Ishikawa (cell line): ENCODE data around the gene P2RY12.

Experiments
- CEBPB ChIP-seq: IDR thresholded peaks from 2 replicates; pipeline ENCODE4 v1.6.1; 2012
- CREB1 ChIP-seq: IDR thresholded peaks from 2 replicates; pipeline ENCODE4 v1.6.1; 2012; ENCODE audit warnings: low read depth
- EGR1 ChIP-seq: IDR thresholded peaks from 2 replicates; pipeline ENCODE4 v1.6.1; 2012
- EP300 ChIP-seq: IDR thresholded peaks from 2 replicates; pipeline ENCODE4 v1.6.1; 2012; ENCODE audit warnings: borderline replicate concordance
- FOXM1 ChIP-seq: IDR thresholded peaks from 2 replicates; pipeline ENCODE4 v1.6.1; 2012; ENCODE audit warnings: low read depth, borderline replicate concordance
- MAX ChIP-seq: IDR thresholded peaks from 2 replicates; pipeline ENCODE4 v1.6.1; 2012
- NFIC ChIP-seq: IDR thresholded peaks from 2 replicates; pipeline ENCODE4 v1.6.1; 2012
- RAD21 ChIP-seq: IDR thresholded peaks from 2 replicates; pipeline ENCODE4 v1.6.1; 2012; ENCODE audit warnings: low read depth
- REST ChIP-seq: IDR thresholded peaks from 2 replicates; pipeline ENCODE4 v1.6.1; 2012; ENCODE audit warnings: low read depth, mild to moderate bottlenecking
- TAF1 ChIP-seq: IDR thresholded peaks from 2 replicates; pipeline ENCODE4 v1.6.1; 2012; ENCODE audit warnings: low read depth, mild to moderate bottlenecking
- TCF12 ChIP-seq: IDR thresholded peaks from 2 replicates; pipeline ENCODE4 v1.6.1; 2012; ENCODE audit warnings: low read depth
- TEAD4 ChIP-seq: IDR thresholded peaks from 2 replicates; pipeline ENCODE4 v1.6.1; 2012
- USF1 ChIP-seq: IDR thresholded peaks from 2 replicates; pipeline ENCODE4 v1.6.1; 2012
- YY1 ChIP-seq: IDR thresholded peaks from 2 replicates; pipeline ENCODE4 v1.6.1; 2012; ENCODE audit warnings: low read depth
- ZBTB7A ChIP-seq: IDR thresholded peaks from 2 replicates; pipeline ENCODE4 v1.6.1; 2012; ENCODE audit warnings: low read depth

The P2RY12 gene

GRCh38 chr3:151419806-151420205 lies 35.3 kb upstream of the P2RY12 start:
- TF ChIP-seq NFIC (no peak), MAX (no peak), YY1 (no peak), FOXM1 (no peak), EGR1 (no peak), CEBPB (no peak), EP300 (no peak), TCF12 (no peak), TAF1 (no peak), TEAD4 (no peak), CREB1 (no peak), USF1 (no peak), ZBTB7A (no peak)

DNA sequence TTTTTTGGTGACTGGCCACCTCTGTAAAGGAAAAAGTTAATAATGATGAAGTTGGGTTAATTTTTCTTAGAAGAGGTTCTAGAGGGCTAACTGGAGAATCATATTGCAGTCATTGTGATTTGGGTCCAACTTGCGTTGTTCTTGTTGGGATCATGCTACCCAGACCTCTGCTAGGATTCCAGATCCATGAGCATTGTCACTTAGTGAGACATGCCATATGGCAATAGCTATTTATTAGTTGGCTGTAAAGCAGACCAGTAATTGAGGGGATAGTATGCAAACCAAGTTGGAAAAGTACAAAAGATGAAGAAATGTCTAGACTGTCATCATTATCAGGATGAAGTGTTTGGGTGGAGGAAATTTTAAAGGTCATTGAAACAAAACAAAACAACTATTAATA lies 30.7 kb upstream of the P2RY12 start:
- TF ChIP-seq ZBTB7A (no peak), TCF12 (no peak), EP300 (no peak), FOXM1 (no peak), TEAD4 (no peak), CREB1 (no peak), RAD21 (no peak)

DNA sequence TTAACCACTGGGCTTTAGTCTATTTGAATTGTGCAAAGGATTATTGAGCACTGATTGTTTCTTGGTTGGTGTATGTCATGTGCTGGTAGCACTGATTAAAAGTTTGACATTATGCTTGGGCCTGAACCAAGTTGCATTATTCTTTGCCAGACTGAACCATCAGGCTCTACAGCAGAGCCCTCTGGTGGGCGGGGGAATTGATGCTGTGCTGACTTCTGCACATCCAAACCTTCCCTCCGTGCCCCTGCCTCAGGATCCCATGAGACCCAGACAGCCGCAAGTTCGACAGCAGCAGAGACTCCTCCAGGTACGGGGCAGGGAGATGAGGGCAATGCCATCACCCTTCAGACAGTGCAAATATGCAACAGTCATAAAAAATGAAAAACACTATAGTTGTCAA lies 28.4 kb upstream of the P2RY12 start:
- TF ChIP-seq TAF1 (no peak), TCF12 (no peak), ZBTB7A (no peak), CEBPB (no peak), REST (no peak), EGR1 (no peak), FOXM1 (no peak), NFIC (no peak), EP300 (no peak), USF1 (no peak), RAD21 (no peak), YY1 (no peak), MAX (no peak), TEAD4 (no peak), CREB1 (no peak)

DNA sequence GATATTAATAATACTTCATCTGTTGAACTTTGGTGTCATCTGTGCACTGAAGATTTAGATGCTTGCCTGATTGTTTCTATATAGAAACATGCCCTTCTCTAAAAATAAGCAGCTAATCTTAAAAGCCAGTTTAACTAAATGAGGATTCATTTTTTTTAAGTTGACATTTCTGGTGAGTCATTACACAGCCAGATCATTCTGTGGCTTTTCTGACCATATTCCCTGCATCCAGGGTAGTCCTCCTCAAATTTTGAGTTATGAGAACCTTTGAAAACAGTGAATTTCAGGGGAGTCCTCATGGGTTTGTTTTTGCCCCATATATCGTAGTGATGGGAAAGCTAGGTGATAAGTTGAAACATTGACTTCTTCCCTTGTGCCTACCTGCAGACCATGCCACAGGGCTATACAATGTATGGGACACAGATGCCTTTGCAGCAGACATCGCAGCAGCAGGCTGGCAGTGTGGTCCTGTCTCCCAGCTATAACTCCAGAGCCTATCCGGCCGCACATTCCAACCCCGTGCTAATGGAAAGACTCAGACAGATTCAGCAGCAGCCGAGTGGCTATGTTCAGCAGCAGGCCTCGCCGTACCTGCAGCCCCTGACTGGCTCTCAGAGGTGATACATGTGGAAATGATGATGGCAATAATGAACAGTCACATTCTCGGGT lies 26.5 kb upstream of the P2RY12 start:
- no peak for TF ChIP-seq FOXM1

GRCh38 chr3:151407928-151408327 lies 23.4 kb upstream of the P2RY12 start:
- TF ChIP-seq EGR1 = no peak
- no peak for TF ChIP-seq USF1
- TF ChIP-seq MAX = no peak
- TF ChIP-seq ZBTB7A = no peak
- no peak for TF ChIP-seq FOXM1
- TF ChIP-seq TCF12 = no peak
- TF ChIP-seq CEBPB = no peak
- no peak for TF ChIP-seq CREB1
- no peak for TF ChIP-seq TEAD4
- TF ChIP-seq YY1 = no peak
- no peak for TF ChIP-seq NFIC
- TF ChIP-seq REST = no peak
- TF ChIP-seq EP300 = no peak
- no peak for TF ChIP-seq TAF1
- TF ChIP-seq RAD21 = no peak
